GM12872 (cell line): ENCODE data around the gene GPR3.

ENCODE experiments used
- TF ChIP-seq, protein P1 (sequence below): IDR thresholded peaks from 3 replicates; pipeline ENCODE4 v1.5.1; 2011; ENCODE audit warnings: low read depth, mild to moderate bottlenecking, low read length, moderate library complexity; ENCODE audit not compliant: insufficient read depth

Gene GPR3

DNA sequence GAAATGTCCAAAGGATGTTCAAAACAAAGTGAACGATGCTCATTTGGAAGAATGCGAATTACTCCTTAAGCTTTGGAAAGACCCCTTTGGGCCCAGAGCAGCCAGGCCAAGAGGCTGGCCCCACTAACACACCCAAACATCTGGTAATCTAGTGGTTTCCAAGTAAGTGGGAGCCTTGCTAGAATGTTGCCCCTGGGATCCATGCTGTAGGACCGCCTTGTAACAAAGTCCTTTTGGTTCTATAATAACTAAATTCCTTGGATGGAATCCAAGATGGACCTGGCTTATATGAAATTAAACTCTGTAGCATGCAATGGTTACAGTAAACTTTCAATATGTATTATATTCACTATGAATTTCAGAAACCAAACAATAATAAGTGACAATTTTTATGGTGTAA lies 25.3 kb downstream of the GPR3 start:
- TF ChIP-seq, protein P1, sequence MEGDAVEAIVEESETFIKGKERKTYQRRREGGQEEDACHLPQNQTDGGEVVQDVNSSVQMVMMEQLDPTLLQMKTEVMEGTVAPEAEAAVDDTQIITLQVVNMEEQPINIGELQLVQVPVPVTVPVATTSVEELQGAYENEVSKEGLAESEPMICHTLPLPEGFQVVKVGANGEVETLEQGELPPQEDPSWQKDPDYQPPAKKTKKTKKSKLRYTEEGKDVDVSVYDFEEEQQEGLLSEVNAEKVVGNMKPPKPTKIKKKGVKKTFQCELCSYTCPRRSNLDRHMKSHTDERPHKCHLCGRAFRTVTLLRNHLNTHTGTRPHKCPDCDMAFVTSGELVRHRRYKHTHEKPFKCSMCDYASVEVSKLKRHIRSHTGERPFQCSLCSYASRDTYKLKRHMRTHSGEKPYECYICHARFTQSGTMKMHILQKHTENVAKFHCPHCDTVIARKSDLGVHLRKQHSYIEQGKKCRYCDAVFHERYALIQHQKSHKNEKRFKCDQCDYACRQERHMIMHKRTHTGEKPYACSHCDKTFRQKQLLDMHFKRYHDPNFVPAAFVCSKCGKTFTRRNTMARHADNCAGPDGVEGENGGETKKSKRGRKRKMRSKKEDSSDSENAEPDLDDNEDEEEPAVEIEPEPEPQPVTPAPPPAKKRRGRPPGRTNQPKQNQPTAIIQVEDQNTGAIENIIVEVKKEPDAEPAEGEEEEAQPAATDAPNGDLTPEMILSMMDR, result no peak

DNA sequence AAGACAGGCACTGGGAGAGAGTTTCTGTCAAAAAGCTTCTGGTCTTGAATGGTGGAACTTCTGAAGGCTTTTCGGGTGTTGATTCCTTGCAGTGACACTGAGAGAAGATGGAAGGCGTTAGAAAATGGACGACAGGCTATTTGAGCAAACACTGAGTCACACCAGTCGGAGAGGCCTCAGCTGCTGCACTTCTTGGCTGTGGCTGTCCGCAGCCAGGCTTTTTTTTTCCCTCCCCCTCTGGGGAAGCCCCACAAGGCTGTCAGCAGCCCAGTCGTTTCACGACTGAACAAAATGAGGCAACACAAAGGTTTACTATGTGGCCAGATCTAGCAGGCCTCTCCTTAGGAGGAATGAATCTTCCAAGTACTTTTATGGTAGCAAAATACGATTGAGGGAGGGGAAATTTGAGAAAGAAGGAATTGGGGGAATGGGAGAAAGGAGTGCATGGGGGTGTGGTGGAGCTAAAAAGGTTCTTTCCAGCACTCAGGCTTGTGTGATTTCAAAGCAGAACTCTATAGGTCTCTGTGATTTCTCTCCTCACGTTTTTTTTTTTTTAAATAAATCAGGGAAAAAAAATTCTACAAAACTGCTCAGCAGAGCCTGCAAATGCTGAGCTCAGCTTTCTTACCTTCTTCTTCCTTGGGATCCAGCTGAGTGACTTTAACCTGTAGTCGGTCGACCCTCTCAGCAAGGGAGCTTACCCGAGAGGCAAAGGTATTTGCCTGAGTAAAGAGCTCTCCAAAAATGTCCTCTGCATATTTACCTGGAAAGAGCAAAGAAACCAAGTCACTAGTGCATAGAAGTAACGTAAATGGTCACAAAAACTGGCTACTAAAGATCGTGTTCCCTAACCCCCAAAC lies 26.1 kb downstream of the GPR3 start:
- TF ChIP-seq, protein P1, result no peak

DNA sequence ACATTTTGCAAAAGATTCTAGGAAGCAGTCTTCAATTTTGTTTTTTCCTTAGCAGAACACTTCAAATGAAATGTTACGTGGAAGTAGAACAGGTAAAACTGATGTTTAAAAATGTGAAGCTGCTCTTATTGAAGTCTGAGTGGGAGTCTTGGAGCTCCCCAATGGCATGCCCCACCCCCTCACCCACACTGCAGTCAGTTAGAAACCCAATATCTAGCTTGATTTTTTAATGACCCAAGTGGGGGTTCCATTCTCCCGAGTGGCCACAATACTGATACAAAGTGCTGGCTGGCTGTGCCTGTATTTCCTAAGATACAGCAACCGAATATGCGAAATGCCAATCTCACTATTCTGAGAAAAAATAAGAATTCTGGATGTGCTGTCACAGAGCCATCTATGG lies 31.3 kb downstream of the GPR3 start:
- TF ChIP-seq, protein P1, result no peak

DNA sequence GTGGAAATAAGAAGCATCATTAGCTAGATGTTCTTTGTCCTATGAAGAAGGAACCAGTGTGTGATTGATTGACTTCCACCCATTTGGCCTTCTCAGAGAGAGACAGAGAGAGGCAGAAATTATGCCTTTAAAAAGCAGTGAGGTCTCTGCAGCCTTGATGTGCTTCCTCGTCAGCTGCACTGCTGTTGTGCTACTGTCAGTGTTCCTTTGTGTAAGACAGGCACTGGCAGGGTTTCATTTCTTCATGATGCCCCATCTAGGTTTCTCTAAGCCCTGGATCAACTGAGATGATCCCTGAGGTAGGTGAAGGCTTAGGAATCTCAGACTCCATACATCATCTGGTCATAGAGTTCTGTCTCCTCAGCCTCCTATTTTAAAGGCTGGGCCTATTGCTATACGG lies 34.9 kb downstream of the GPR3 start:
- TF ChIP-seq, protein P1, result no peak

DNA sequence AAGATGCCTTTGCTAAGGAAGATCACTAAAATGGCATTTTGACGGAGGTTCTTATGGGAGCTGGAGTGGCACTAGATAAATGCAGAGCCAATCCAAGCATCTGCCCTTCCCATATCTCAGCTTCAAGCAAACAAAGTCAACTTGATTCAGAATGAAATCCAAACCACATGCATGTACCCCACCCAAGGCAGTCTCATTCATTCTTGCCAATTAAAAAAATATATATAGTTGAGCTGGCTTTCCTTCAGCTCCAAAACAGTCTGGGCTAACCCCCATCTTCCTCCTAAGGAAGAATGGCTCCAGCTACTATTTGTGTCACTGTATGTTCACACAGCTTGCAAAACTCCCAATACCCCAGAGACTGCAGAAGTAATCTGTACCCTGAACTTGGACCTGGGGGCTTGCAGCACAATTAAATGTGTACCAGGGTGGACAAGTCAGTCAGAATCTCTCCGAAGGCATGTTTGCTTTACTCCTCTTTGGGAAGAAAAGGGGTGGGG lies 35.4 kb downstream of the GPR3 start:
- TF ChIP-seq, protein P1, result no peak

DNA sequence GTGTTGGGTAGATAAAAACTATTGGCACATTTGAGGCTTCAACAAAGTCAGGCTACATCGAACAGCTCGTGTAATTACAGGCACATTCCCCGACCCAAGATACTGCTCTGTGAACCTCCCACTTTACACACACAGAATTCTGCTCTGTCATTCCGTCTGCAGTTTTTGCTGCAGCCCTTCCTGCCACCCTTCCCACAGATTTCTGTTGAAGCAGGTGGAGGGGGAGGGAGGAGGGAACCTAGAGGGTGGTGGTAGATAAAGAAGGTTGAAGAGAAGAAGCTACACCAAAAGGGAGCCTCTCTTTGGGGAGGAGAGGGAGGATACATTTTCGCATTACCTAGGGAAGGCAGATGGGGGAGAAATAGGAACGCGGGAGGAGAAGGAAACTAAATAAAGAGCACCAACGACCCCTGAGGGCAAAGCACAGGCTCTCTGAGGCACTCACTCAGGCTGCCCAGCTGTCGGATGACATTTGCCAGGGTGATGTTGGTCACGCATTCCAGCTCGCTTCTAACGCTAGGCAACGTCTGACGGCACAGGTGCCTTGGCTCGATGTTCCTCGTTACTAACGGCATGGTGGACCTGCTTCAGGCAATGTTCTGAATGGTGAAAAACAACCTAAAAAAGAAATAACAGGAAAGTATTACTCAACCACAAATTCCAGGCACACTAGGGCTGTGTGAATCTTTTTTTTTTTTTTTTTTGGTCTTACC lies 36.0 kb downstream of the GPR3 start:
- TF ChIP-seq, protein P1, result no peak

DNA sequence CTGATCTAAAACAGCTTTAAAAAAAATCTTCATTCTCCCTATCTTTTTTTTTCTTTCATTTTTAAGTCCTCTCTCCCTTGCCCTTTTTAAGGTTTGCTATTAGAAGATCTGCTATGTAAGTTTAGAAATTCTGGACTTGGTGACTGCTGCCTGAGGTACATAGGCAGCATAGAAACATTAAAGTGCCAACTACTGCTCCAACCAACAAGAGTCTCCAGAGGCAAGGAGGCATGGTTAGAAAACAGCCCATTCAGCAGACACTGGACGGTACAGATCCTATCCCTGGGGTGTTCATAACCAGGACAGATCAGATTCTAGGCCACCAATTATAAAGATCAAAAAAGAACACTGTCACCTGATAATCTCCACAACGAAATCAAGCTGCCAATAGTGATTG lies 36.6 kb downstream of the GPR3 start:
- TF ChIP-seq, protein P1, result no peak
